ENCODE results near the gene INTS7.
"Not testable (repeated sequence)": the region's sequence is repeated elsewhere in the genome, so short reads cannot be mapped to it uniquely, and the experiment has no call there.

The INTS7 gene

DNA sequence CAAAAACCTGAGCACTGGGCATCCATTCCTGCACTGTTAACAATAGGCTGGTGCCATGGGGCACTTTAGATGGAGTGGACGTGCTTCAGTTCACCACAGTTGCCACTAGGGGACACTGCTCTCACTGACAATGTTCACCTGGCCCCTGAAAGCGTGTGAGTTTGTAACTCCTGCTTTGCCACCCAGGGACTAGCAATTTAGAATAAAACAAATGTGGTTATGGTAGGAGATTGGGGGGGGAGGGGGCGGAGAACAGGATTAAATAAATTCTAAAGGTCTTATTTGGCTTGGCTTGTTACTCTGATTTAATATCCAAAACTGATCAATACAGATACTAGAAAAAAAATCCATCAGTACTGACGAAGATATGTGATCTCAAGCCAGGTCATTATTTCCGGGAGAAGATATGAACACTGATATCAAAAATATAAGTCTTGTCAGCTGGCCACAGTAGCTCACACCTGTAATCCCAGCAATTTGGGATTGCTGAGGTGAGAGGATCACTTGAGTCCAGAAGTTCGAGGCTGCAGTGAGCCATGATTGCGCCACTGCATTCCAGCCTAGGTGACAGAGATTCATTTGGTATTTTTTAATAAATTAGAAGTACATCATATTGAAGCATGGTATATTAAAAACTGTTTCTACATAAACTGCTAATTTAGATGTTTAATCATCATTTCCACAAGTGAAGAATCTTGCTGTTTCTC, 23.2 kb downstream of the INTS7 start:
- no peak overlapping the region for H2AFZ ChIP-seq (ENCODE audit: low read length, unreplicated experiment)
- H3K27ac ChIP-seq (ENCODE audit: low read depth, low read length): no peak overlapping the region
- no peak overlapping the region for H3K4me3 ChIP-seq (ENCODE audit: low read depth, low read length)
- H3K27me3 ChIP-seq (ENCODE audit: insufficient read depth, low read length): no peaks in the 10 kb centered on the region
- H3K36me3 ChIP-seq (ENCODE audit: insufficient read depth, low read length): peaks cover 13% of the 10 kb centered on the region; the same call in 1 of the 2 replicates
- no peaks in the 10 kb centered on the region for H3K4me1 ChIP-seq (ENCODE audit: control insufficient read depth, insufficient read depth, low read length, unreplicated experiment)
- no peaks in the 10 kb centered on the region for H3K79me2 ChIP-seq (ENCODE audit: control insufficient read depth, insufficient read depth, low read length, unreplicated experiment)

DNA sequence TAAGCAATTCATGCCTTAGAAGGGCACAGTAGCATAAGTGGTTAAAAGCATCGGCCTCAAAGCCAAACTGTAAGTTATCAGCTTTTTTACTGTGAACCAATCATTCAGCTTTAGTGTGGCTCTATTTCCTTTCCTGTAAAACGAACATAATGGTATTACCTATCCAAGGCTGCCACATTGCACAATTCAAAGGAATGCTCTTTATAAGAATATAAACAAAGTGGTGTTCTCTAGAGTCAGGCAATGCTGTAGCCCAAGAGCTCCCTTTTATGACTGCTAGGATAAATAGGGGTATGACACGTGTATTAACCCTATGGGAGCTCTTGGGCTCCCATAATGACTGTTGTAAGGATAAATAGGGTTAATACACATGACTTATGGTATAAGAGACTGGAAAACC, 25.4 kb downstream of the INTS7 start:
- Histone ChIP-seq H3K36me3 (ENCODE audit: insufficient read depth, low read length) (0 out of 2 replicates have a peak, but pooled peaks cover 7% of the 10 kb centered on the region), H3K4me3 (ENCODE audit: low read depth, low read length) (no peak overlapping the region), H3K27ac (ENCODE audit: low read depth, low read length) (no peak overlapping the region), H3K79me2 (ENCODE audit: control insufficient read depth, insufficient read depth, low read length, unreplicated experiment) (no peaks in the 10 kb centered on the region), H3K4me1 (ENCODE audit: control insufficient read depth, insufficient read depth, low read length, unreplicated experiment) (no peaks in the 10 kb centered on the region), H3K27me3 (ENCODE audit: insufficient read depth, low read length) (no peaks in the 10 kb centered on the region), H2AFZ (ENCODE audit: low read length, unreplicated experiment) (no peak overlapping the region)

DNA sequence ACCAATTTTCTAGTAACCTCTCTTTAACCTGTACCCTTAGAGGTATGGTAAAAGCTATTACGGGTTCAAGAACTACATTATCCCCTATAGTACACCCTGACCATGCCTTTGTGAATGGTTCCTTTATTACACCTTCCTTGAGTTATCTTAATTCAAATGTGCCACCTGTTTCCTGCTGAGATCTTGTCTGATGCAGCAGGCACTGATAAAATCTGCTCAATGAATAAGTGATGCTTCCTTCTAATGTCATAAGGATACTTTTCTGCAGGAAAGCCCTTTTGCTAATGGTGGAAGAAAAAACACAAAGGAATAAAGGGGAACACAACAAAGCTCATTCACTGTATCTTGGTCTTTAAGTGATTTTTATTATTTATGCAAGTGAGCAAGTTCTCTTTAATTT, 25.8 kb downstream of the INTS7 start:
- Histone ChIP-seq H3K4me3 (ENCODE audit: low read depth, low read length) (no peak overlapping the region), H2AFZ (ENCODE audit: low read length, unreplicated experiment) (no peak overlapping the region), H3K79me2 (ENCODE audit: control insufficient read depth, insufficient read depth, low read length, unreplicated experiment) (no peaks in the 10 kb centered on the region), H3K4me1 (ENCODE audit: control insufficient read depth, insufficient read depth, low read length, unreplicated experiment) (no peaks in the 10 kb centered on the region), H3K36me3 (ENCODE audit: insufficient read depth, low read length) (0 out of 2 replicates have a peak, but pooled peaks cover 8% of the 10 kb centered on the region), H3K27ac (ENCODE audit: low read depth, low read length) (no peak overlapping the region), H3K27me3 (ENCODE audit: insufficient read depth, low read length) (no peaks in the 10 kb centered on the region)

DNA sequence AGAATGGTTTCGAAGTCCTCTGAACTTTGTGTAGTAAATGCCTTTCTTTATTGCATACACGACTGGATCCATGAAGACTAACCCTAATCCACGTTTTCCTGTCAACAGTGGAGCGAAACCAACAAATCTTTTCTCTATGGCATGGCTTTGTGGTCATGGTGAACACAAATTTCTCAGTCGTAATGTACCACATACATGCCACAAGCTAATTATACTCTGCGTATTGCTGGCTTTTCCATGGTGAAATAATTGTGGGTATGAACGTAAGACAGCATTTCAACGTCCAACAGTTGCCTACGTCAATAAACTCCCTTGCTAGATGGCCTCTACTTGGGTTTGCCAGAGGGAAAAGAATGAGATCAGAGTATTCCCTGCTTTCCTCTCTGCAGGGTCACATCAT, 27.5 kb downstream of the INTS7 start:
- Histone ChIP-seq H3K27ac (ENCODE audit: low read depth, low read length) (no peak overlapping the region), H2AFZ (ENCODE audit: low read length, unreplicated experiment) (no peak overlapping the region), H3K36me3 (ENCODE audit: insufficient read depth, low read length) (0 out of 2 replicates have a peak, but pooled peaks cover 8% of the 10 kb centered on the region), H3K4me1 (ENCODE audit: control insufficient read depth, insufficient read depth, low read length, unreplicated experiment) (no peaks in the 10 kb centered on the region), H3K4me3 (ENCODE audit: low read depth, low read length) (no peak overlapping the region), H3K79me2 (ENCODE audit: control insufficient read depth, insufficient read depth, low read length, unreplicated experiment) (no peaks in the 10 kb centered on the region), H3K27me3 (ENCODE audit: insufficient read depth, low read length) (no peaks in the 10 kb centered on the region)

DNA sequence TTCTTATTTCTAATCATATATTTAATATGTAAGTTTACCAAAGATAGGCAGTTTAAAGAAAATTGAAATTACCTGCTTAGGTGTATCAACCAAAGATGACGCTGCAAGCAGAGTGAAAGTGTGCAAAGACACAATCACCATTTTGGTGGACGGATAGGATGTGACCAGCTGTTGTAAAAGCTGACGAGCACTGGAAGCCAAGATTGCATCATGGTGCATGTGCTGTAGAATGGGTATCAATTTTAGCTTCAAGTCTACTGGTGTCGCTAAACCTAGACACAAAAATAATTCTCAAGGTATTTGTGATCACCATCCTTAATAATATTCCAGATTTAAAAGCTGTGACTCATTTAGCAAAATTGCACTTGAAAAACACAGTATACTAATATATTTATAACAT, 28.2 kb downstream of the INTS7 start:
- H3K4me1 ChIP-seq (ENCODE audit: control insufficient read depth, insufficient read depth, low read length, unreplicated experiment): no peaks in the 10 kb centered on the region
- H3K79me2 ChIP-seq (ENCODE audit: control insufficient read depth, insufficient read depth, low read length, unreplicated experiment): no peaks in the 10 kb centered on the region
- H3K27me3 ChIP-seq (ENCODE audit: insufficient read depth, low read length): no peaks in the 10 kb centered on the region
- H3K4me3 ChIP-seq (ENCODE audit: low read depth, low read length): no peak overlapping the region
- H3K27ac ChIP-seq (ENCODE audit: low read depth, low read length): no peak overlapping the region
- no peak overlapping the region for H2AFZ ChIP-seq (ENCODE audit: low read length, unreplicated experiment)
- 0 out of 2 replicates have a peak, but pooled peaks cover 11% of the 10 kb centered on the region for H3K36me3 ChIP-seq (ENCODE audit: insufficient read depth, low read length)

DNA sequence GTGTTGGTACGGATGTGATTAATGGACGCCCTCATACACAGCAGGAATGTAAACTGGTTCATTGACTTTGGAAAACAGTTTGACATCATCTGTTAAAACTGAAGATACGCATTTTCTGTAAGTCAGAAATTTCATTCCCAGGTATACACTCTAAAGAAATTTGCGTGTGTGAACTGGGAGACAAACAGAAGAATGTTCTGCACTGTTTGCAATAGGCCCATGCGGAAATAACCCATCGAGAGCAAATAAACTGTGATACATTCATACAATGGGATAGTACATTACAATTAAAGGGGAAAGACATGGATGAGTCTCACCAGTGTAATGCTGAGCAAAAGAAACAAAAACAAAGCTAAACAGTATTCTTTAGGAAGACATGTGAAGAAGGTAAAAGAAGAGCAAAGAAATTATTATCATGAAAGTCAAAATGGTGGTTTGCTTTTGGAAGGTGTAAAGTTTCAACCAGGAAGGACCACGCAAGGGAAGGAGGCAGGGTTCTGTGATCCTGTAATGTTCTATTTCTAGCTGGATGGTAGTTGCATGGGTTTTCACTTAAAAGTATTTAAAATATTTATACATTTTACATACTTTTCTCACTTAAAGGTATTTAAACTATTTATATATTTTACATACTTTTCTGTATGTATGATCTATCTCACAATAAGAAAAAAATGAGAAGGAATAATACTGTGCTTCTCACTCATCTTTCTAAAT, 30.3 kb downstream of the INTS7 start:
- H3K36me3 ChIP-seq (ENCODE audit: insufficient read depth, low read length): 0 out of 2 replicates have a peak, but pooled peaks cover 5% of the 10 kb centered on the region
- H3K4me3 ChIP-seq (ENCODE audit: low read depth, low read length): no peak overlapping the region
- no peak overlapping the region for H3K27ac ChIP-seq (ENCODE audit: low read depth, low read length)

DNA sequence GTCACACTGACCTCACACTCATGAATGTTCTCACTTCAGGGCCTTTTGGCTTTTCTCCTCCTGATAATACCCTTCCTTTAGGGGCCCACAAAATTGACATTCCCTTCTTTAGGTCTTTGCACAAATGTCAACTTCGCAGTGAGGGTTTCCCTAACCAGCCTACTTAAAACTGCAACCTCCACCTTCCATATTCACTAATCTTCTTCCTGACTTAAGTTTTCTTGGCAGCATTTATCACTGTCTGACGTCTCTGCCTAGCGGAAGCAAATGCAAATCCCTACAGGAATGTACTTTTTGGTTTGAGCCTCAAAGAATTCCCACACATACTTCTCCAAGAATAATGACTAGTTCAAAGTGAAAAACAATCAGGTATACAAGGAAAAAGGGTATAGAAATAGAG, 32.8 kb downstream of the INTS7 start:
- Histone ChIP-seq H3K27me3 (ENCODE audit: insufficient read depth, low read length) (no peaks in the 10 kb centered on the region), H2AFZ (ENCODE audit: low read length, unreplicated experiment) (no peak overlapping the region), H3K27ac (ENCODE audit: low read depth, low read length) (no peak overlapping the region), H3K4me3 (ENCODE audit: low read depth, low read length) (no peak overlapping the region), H3K79me2 (ENCODE audit: control insufficient read depth, insufficient read depth, low read length, unreplicated experiment) (no peaks in the 10 kb centered on the region), H3K36me3 (ENCODE audit: insufficient read depth, low read length) (peaks cover 14% of the 10 kb centered on the region), H3K4me1 (ENCODE audit: control insufficient read depth, insufficient read depth, low read length, unreplicated experiment) (no peaks in the 10 kb centered on the region)

More for the DNA sequence above, 30.3 kb downstream of the INTS7 start:
- Histone ChIP-seq H3K27me3 (ENCODE audit: insufficient read depth, low read length) (no peaks in the 10 kb centered on the region), H2AFZ (ENCODE audit: low read length, unreplicated experiment) (no peak overlapping the region), H3K4me1 (ENCODE audit: control insufficient read depth, insufficient read depth, low read length, unreplicated experiment) (no peaks in the 10 kb centered on the region), H3K79me2 (ENCODE audit: control insufficient read depth, insufficient read depth, low read length, unreplicated experiment) (no peaks in the 10 kb centered on the region)

DNA sequence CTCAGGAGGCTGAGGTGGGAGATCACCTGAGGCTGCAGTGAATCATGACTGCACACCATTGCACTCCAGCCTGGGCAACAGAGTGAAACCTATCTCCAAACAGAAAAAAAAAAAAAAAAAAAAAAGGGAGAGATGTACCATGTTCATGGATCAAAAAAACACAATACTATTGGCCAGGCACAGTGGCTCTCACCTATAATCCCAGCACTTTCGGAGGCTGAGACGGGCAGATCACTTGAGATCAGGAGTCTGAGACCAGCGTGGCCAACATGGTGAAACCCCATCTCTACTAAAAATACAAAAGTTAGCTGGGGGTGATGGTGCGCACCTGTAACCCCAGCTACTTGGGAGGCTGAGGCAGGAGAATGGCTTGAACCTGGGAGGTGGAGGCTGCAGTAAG, 37.9 kb downstream of the INTS7 start:
- not testable (repeated sequence) for H2AFZ ChIP-seq (ENCODE audit: low read length, unreplicated experiment); H3K27me3 ChIP-seq (ENCODE audit: insufficient read depth, low read length); H3K4me3 ChIP-seq (ENCODE audit: low read depth, low read length); H3K4me1 ChIP-seq (ENCODE audit: control insufficient read depth, insufficient read depth, low read length, unreplicated experiment); H3K27ac ChIP-seq (ENCODE audit: low read depth, low read length); H3K79me2 ChIP-seq (ENCODE audit: control insufficient read depth, insufficient read depth, low read length, unreplicated experiment)
- H3K36me3 ChIP-seq (ENCODE audit: insufficient read depth, low read length): peaks cover 11% of the 10 kb centered on the region

DNA sequence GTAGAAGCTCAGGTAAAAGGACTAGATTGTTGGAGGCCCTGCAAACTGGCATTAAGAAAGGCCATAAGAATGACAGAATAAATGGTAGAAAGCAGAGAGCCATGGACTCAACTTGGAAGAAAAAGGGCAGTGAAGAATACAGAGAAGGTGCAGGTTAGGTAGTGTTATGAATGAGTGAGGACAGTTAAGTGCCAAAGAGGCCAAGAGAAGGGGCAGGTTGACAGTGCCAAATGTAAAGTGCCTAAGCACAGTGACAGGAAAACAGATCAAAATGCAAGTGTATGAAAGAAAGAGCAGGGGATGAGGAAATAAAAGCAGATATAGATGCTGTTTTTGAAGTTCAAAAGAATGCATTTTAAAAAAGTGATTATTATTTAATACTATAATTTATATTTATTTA, 43.7 kb downstream of the INTS7 start:
- H3K4me1 ChIP-seq (ENCODE audit: control insufficient read depth, insufficient read depth, low read length, unreplicated experiment): no peaks in the 10 kb centered on the region
- no peaks in the 10 kb centered on the region for H3K27me3 ChIP-seq (ENCODE audit: insufficient read depth, low read length)
- H3K27ac ChIP-seq (ENCODE audit: low read depth, low read length): no peak overlapping the region
- no peaks in the 10 kb centered on the region for H3K79me2 ChIP-seq (ENCODE audit: control insufficient read depth, insufficient read depth, low read length, unreplicated experiment)
- no peak overlapping the region for H3K4me3 ChIP-seq (ENCODE audit: low read depth, low read length)
- 0 out of 2 replicates have a peak, but pooled peaks cover 6% of the 10 kb centered on the region for H3K36me3 ChIP-seq (ENCODE audit: insufficient read depth, low read length)
- H2AFZ ChIP-seq (ENCODE audit: low read length, unreplicated experiment): no peak overlapping the region

DNA sequence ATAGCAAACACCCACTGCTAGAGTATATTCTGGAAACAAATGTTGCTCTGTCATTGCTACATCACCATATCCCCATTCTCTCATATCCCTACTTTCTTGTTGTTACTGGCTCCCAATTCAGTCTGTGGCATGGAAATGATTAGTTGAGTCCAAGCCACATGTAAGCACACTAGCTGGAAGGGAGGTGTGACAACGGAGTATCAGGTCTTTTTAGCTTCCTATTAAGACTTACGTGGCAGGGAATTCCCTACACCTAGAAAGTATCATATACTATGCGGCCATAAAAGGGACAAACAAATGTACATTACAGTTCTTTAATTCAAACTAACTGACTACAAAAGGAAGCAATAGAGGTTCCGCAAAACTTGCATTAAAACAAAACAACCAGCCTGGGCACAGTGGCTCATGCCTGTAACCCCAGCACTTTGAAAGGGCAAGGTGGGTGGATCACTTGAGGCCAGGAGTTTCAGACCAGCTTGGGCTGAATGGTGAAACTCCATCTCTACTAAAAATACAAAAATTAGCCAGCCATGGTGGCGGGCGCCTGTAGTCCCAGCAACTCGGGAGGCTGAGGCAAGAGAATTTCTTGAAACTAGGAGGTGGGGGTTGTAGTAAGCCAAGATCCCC, 48.6 kb downstream of the INTS7 start:
- Histone ChIP-seq H3K4me1 (ENCODE audit: control insufficient read depth, insufficient read depth, low read length, unreplicated experiment) (no peaks in the 10 kb centered on the region), H3K27me3 (ENCODE audit: insufficient read depth, low read length) (no peaks in the 10 kb centered on the region), H3K4me3 (ENCODE audit: low read depth, low read length) (no peak overlapping the region), H3K27ac (ENCODE audit: low read depth, low read length) (no peak overlapping the region), H3K36me3 (ENCODE audit: insufficient read depth, low read length) (0 out of 2 replicates have a peak, but pooled peaks cover 6% of the 10 kb centered on the region), H3K79me2 (ENCODE audit: control insufficient read depth, insufficient read depth, low read length, unreplicated experiment) (no peaks in the 10 kb centered on the region), H2AFZ (ENCODE audit: low read length, unreplicated experiment) (no peak overlapping the region)

Measured in ACC112 (cell line).